A549 treated with CpdA at 1 μM for 4 hours (cell line): ENCODE results near the gene RPL37. TPM values are rescaled to one million over a fixed set of nuclear protein-coding genes. Genes with fewer than 3 reads are reported as not detected.

ENCODE experiments used
- total RNA-seq: library from RNA; stranded (reverse); fragments of 200-300 nt; extraction: Qiagen RNA extraction; gene quantifications from 5 replicates; pipeline ENCODE4 v1.2.3, GENCODE V29; 2022; ENCODE audit warnings: low read depth

The RPL37 gene
- total RNA-seq, result 2,605 to 3,012 TPM (median 2,812 TPM) in 5 replicates

GRCh38 chr5:40834849-40835787 is at the start of gene RPL37:
RPL37 (minus strand) TSS chr5:40835222; CDS start chr5:40835185, 37 bp downstream.

GRCh38 chr5:40841068-40841805 is 6.2 kb upstream of the RPL37 start, which contains the start of gene CARD6:
CARD6 (plus strand) TSS chr5:40841367; CDS start chr5:40841383, 16 bp downstream.

GRCh38 chr5:40798012-40798800 is 36.8 kb downstream of the RPL37 start, which contains the start of gene PRKAA1:
PRKAA1 (minus strand) TSS chr5:40798374; CDS start chr5:40798189, 185 bp downstream.

Other genes starting within 250 kb of the RPL37 start
- gene PTGER4, start 155.3 kb downstream of the RPL37 start, total RNA-seq, result 0.70 to 1.8 TPM (median 0.72 TPM) in 5 replicates
- gene TTC33, start 79.3 kb downstream of the RPL37 start, total RNA-seq, result 7.2 to 17.5 TPM (median 10.9 TPM) in 5 replicates
- 28.6 to 65.5 TPM (median 36.2 TPM) in 5 replicates for gene PRKAA1, start 36.8 kb downstream of the RPL37 start, total RNA-seq
- gene CARD6, start 6.1 kb upstream of the RPL37 start, total RNA-seq, result 4.2 to 5.5 TPM (median 4.9 TPM) in 5 replicates
- not detected in 5 replicates for gene C7, start 74.3 kb upstream of the RPL37 start, total RNA-seq
- not detected in 5 replicates for gene MROH2B, start 236.1 kb upstream of the RPL37 start, total RNA-seq